ENCODE results near the gene SARDH. TPM values are rescaled to one million over a fixed set of nuclear protein-coding genes. Genes with fewer than 3 reads are reported as not detected.

The SARDH gene
- total RNA-seq, 2 experiments from 2014 or later, result 5.5 to 5.6 TPM

DNA sequence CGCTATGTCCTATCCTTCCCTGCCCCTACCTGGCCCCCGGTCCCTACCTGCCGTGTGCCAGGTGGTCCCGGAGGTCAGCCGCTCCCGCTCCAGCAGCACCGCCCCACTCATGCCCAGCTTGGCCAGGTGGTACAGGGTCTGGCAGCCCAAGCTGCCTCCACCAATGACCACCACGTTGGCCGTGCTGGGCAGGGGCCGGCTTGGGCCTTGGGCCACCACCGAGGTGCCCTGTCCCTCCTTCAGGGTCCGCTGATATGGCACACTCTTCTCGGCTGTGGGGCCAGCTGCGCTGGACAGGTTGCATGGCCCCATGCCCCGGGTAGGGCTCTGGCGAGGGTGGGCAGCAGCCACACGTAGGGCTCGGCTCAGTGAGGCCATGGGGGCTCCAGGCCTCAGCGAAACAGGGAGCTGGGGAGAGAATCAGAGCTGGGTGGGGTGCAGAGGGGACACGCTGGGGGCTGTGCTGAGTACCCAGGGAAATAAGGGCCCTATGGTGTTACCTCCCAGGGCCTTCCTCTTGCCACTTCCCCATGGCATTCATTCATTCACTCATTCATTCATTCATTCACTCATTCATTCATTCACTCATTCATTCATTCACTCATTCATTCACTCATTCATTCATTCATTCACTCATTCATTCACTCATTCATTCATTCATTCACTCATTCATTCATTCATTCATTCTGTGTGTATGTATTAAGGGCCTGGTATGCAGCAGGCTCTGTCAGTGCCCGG lies 4.2 kb downstream of the SARDH start:
- ATAC-seq (no peak), DNase-seq (no peak)
- no peak overlapping the region for H3K27ac Mint-ChIP-seq
- H3K27me3 Mint-ChIP-seq, result no peaks in the 10 kb centered on the region
- ChIA-PET CTCF (interaction anchor here (1.0 to 2.3 kb wide), 2 partner anchors 9 to 50 kb away, joined by 3 to 10 read pairs; no protein-coding TSS in a partner anchor), POLR2A (no interaction called here)
- H3K36me3 Mint-ChIP-seq (ENCODE audit: low read depth), result no peaks in the 10 kb centered on the region
- H3K9me3 Mint-ChIP-seq, result no peaks in the 10 kb centered on the region
- TF ChIP-seq, protein P1, sequence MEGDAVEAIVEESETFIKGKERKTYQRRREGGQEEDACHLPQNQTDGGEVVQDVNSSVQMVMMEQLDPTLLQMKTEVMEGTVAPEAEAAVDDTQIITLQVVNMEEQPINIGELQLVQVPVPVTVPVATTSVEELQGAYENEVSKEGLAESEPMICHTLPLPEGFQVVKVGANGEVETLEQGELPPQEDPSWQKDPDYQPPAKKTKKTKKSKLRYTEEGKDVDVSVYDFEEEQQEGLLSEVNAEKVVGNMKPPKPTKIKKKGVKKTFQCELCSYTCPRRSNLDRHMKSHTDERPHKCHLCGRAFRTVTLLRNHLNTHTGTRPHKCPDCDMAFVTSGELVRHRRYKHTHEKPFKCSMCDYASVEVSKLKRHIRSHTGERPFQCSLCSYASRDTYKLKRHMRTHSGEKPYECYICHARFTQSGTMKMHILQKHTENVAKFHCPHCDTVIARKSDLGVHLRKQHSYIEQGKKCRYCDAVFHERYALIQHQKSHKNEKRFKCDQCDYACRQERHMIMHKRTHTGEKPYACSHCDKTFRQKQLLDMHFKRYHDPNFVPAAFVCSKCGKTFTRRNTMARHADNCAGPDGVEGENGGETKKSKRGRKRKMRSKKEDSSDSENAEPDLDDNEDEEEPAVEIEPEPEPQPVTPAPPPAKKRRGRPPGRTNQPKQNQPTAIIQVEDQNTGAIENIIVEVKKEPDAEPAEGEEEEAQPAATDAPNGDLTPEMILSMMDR (IDR thresholded peaks at IDR 0.05), result no peak
- intact Hi-C loops (cut with micrococcal nuclease), result no loop called here
- H3K4me3 Mint-ChIP-seq, result no peak overlapping the region
- H3K4me1 Mint-ChIP-seq (ENCODE audit: low read depth), result peaks cover 10% of the 10 kb centered on the region

DNA sequence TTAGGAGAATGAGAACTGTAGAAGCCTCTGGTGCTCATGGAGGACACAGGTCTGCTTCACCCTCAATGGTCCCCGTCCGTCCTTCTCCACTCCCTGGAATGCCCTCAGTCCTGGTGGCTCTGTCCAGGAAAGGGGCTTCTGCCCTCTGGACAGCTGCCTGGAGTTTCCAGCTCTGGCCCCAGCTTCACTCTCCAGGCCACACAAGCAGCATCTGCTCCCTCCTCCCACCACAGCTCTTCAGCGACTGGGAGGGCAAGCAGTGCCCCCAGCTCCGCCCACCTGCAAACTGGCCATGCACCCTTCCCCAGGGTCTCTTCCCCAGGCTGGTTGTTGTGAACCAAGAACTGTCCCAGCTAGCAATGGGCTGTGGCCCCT lies 4.7 kb downstream of the SARDH start:
- no peaks in the 10 kb centered on the region for H3K9me3 Mint-ChIP-seq
- H3K36me3 Mint-ChIP-seq (ENCODE audit: low read depth), result no peaks in the 10 kb centered on the region
- intact Hi-C loops (cut with micrococcal nuclease), result no loop called here
- peaks cover 4% of the 10 kb centered on the region for H3K4me1 Mint-ChIP-seq (ENCODE audit: low read depth)
- no peak overlapping the region for H3K27ac Mint-ChIP-seq
- DNase-seq (no peak), ATAC-seq (no peak)
- TF ChIP-seq, protein P1 (IDR thresholded peaks at IDR 0.05), result no peak
- ChIA-PET POLR2A (no interaction called here), CTCF (interaction anchor here (1.0 to 2.3 kb wide), 2 partner anchors 9 to 50 kb away, joined by 3 to 10 read pairs; no protein-coding TSS in a partner anchor)
- no peak overlapping the region for H3K4me3 Mint-ChIP-seq
- H3K27me3 Mint-ChIP-seq, result no peaks in the 10 kb centered on the region

DNA sequence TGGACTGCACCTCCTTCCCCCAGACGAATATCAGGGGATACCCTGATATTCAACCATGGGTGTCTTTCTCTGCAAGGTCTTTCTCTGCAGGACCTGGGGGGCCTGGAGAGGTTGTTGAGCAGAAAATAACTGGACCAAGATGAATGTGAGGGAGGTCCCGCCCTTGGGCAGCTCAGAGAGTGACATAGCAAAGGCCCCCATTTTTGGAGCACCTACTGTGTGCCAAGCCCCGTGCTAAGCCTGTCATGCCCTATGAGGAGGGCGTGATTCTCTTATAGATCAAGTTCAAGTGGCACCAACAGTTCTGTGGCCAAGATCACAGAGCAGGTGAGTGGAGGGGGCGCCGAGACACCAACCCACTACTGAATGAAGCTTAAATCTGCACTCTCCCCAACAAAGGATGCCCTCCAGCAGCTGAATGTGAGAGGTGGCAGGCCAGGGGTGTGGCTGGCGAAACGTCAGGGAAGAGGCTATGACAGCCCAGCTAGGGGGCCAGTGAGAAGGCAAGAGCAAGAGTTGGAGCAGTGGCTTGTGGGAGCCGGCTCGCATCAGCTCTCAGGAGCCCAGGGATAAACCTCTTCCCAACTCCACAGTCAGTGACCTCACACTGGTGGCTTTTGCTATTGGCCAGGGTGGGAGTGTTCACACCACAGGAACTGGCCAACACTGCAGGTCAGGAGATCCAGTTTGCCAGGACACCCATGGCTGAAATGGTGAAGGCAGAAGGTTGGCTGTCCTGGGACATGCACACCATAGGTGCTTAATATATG lies 5.3 kb downstream of the SARDH start:
- POLR2A ChIA-PET, result interaction anchor here (0.6 kb wide), 1 partner anchor 20 kb away, joined by 3 read pairs; no protein-coding TSS in a partner anchor

DNA sequence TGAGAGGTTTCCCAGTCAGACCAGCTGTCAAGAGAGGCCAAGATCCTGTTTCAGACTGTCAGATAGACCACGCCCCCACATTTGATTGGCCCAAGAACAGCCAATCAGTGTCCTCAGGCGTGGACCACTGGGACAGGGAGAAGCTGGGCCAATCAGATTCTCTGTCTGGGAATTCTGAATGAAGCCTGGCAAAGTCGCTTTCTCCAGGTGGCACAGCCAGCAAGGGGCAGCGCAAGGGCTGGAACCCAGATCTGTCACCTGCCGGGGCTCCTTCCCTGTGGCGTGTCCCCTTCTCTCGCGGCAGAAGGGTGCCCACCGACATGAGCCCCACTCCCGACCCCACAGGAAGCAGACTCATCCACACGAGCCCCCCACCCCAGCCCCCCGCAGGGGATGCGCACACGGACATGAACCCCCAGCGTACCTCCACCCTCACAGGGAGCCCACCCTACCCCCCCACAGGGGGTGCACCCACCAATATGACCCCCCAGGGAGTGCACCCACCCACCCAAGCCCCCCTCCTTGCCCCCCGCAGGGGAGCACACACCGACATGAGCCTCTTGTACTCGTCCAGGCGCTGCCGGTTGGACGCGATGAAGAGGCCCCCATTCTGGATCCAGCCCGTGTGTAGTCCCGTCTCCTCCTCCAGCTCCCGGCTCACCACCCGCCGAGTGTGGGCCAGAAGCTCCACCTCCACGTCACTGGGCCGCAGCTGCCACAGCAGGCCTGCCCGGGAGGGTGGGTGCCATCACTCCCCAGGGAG lies 6.1 kb downstream of the SARDH start:
- H3K4me3 Mint-ChIP-seq, result no peak overlapping the region
- no peaks in the 10 kb centered on the region for H3K27me3 Mint-ChIP-seq
- H3K4me1 Mint-ChIP-seq (ENCODE audit: low read depth), result peaks cover under 1% of the 10 kb centered on the region
- H3K36me3 Mint-ChIP-seq (ENCODE audit: low read depth), result no peaks in the 10 kb centered on the region
- TF ChIP-seq, protein P1 (IDR thresholded peaks at IDR 0.05), result no peak
- ChIA-PET CTCF (interaction anchor here (2.1 kb wide), 1 partner anchor 11 kb away, joined by 11 read pairs; no protein-coding TSS in a partner anchor), POLR2A (interaction anchor here (0.6 kb wide), 1 partner anchor 21 kb away, joined by 3 read pairs; no protein-coding TSS in a partner anchor)
- no peak overlapping the region for H3K27ac Mint-ChIP-seq
- DNase-seq (no peak), ATAC-seq (no peak)
- intact Hi-C loops (cut with micrococcal nuclease), result no loop called here
- H3K9me3 Mint-ChIP-seq, result no peaks in the 10 kb centered on the region

More for the DNA sequence above, 5.3 kb downstream of the SARDH start:
- Mint-ChIP-seq H3K4me1 (ENCODE audit: low read depth) (peaks cover 2% of the 10 kb centered on the region), H3K9me3 (no peaks in the 10 kb centered on the region), H3K36me3 (ENCODE audit: low read depth) (no peaks in the 10 kb centered on the region), H3K27ac (no peak overlapping the region), H3K4me3 (no peak overlapping the region), H3K27me3 (no peaks in the 10 kb centered on the region)
- TF ChIP-seq, protein P1 (IDR thresholded peaks at IDR 0.05), result no peak
- no peak for DNase-seq
- CTCF ChIA-PET, result interaction anchor here (2.1 kb wide), 1 partner anchor 10 kb away, joined by 11 read pairs; no protein-coding TSS in a partner anchor
- no peak for ATAC-seq
- intact Hi-C loops (cut with micrococcal nuclease), result no loop called here

Data from activated CD8-positive, alpha-beta T cell treated with anti-CD3 and anti-CD28 coated beads for 36 hours (primary cell).